IgD-negative memory B cell (primary cell): ENCODE results near the gene THSD7A. TPM values are rescaled to one million over a fixed set of nuclear protein-coding genes. Genes with fewer than 3 reads are reported as not detected.

Experiments
- H3K27ac Mint-ChIP-seq, 3 donors: one replicate each; pipeline ENCODE4 v1.8.0; 2020 to 2022; ENCODE audit warnings: mild to moderate bottlenecking in 3 of 3, mixed read lengths in 3 of 3, moderate library complexity in 1 of 3
- H3K27me3 Mint-ChIP-seq: one replicate; pipeline ENCODE4 v1.8.0; 2021; ENCODE audit warnings: mixed read lengths
- H3K36me3 Mint-ChIP-seq: one replicate; pipeline ENCODE4 v1.8.0; 2020; ENCODE audit warnings: mild to moderate bottlenecking, mixed read lengths
- H3K4me1 Mint-ChIP-seq, 3 donors: one replicate each; pipeline ENCODE4 v1.8.0; 2020 to 2022; ENCODE audit warnings: mixed read lengths in 3 of 3, mild to moderate bottlenecking in 1 of 3
- H3K4me3 Mint-ChIP-seq, 4 donors: one replicate each; pipeline ENCODE4 v1.8.0; 2020 to 2022; ENCODE audit warnings: mild to moderate bottlenecking in 4 of 4, mixed read lengths in 4 of 4, moderate library complexity in 3 of 4
- H3K9me3 Mint-ChIP-seq, 3 donors: one replicate each; pipeline ENCODE4 v1.8.0; 2020 to 2021; ENCODE audit warnings: mixed read lengths in 3 of 3, mild to moderate bottlenecking in 1 of 3
- polyA plus RNA-seq: library from polyadenylated mRNA; unstranded; fragments of 300-500 nt; fragmentation: Illumina TruSeq; gene quantifications from one replicate; pipeline ENCODE4 v1.2.3, GENCODE V29; 2021

THSD7A gene
- polyA plus RNA-seq, 1 donor from 2014 or later: not detected

DNA sequence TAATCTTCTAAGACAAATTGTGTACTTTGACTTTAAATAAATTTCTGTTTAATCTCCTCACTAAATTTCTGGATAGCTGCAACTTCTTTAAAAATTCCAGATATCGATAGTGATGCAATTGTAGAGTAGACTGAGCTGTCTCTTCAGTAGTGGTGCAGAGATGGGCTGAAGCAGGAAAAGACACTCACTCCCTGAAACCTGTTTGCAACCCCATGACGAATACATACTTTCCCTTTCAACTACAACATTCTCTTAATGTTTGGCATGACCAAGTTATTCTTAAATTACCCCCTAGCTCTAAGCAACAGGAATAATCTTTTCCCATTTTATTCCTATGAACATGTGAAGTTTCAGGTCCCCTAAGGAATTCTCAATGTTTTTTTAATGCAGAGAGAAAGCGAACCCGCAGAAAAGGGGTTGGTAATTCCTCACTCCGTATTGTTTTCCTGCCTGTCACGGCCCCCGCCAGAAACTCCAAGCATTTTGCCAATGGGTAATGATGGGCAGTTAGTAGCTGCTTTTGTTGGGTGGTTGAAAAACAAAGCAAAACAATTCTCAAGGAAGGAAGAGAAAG lies 1.3 kb downstream of the THSD7A start:
- Mint-ChIP-seq H3K4me1 (peaks cover 3 to 10% (median 10%) of the 10 kb centered on the region in 3 donors), H3K9me3 (peaks cover 0 to 2% (median 0%) of the 10 kb centered on the region in 3 donors), H3K27me3 (peaks cover 20% of the 10 kb centered on the region), H3K36me3 (no peaks in the 10 kb centered on the region), H3K27ac (no peak overlapping the region), H3K4me3 (no peak overlapping the region)

DNA sequence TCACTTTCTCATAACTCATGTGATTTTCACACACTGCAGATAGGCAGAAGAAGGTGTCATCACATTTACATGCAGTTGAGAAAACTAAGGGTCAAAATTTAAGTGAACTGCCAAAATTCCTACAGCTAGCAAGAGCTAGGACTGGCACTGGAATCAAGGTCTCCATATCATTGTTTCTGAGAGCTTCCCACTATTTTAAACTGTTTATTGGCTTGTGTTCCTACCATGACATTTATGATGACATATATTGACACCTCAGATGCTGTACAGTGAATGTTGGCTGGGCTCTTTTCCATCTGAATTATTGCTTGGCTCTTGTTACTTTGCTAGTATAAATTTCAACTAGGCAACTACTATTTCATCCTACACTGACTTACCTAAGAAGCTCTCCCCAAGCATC lies 2.0 kb downstream of the THSD7A start:
- Mint-ChIP-seq H3K4me3 (no peak overlapping the region), H3K4me1 (peaks cover 3 to 10% (median 10%) of the 10 kb centered on the region in 3 donors), H3K27ac (no peak overlapping the region), H3K27me3 (peaks cover 20% of the 10 kb centered on the region), H3K36me3 (no peaks in the 10 kb centered on the region), H3K9me3 (peaks cover 0 to 2% (median 0%) of the 10 kb centered on the region in 3 donors)

DNA sequence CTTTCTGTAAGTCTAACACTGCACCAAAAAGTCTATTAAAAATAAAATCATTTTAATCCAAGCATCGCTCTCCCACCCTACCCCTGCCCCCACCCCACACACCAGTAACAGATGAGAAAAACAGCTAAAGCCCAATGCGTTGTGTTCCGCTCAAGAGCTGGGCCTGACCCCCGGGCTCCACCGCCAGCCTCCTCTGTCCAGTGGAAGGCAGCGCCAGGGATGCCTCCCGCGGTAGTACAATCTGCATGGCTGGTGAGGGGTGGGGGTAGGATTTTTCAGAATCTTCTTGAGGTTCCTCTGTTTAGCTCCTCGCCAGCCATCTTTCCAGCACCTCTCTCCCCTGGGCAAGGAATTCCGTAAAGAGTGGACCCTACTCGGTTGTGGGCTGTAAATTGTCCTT lies 12.1 kb downstream of the THSD7A start:
- H3K27ac Mint-ChIP-seq: no peak overlapping the region
- H3K4me1 Mint-ChIP-seq: peaks cover 0 to 2% (median 0%) of the 10 kb centered on the region in 3 donors
- no peak overlapping the region for H3K4me3 Mint-ChIP-seq
- H3K9me3 Mint-ChIP-seq: peaks cover 0 to 5% (median 0%) of the 10 kb centered on the region in 3 donors
- no peaks in the 10 kb centered on the region for H3K27me3 Mint-ChIP-seq
- H3K36me3 Mint-ChIP-seq: no peaks in the 10 kb centered on the region

DNA sequence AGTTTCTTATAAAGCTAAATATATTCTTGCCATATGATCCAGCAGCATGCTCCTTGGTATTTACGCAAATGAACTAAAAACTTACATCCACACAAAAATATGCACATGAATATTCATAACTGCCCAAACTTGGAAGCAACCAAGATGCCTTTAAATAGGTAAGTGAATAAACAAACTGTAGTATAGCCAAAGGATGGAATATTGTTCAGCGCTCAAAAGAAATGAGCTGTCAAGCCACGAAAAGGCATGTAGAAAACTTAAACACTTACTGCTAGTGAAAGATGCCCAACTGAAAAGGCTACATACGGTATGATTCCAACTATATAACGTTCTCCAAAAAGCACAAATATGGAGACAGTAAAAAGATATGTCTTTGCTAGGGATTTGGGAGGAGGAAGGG lies 12.7 kb downstream of the THSD7A start:
- Mint-ChIP-seq H3K27me3 (no peaks in the 10 kb centered on the region), H3K36me3 (no peaks in the 10 kb centered on the region), H3K4me1 (peaks cover 0 to 2% (median 0%) of the 10 kb centered on the region in 3 donors), H3K27ac (no peak overlapping the region), H3K9me3 (peaks cover 0 to 5% (median 0%) of the 10 kb centered on the region in 3 donors), H3K4me3 (no peak overlapping the region)

DNA sequence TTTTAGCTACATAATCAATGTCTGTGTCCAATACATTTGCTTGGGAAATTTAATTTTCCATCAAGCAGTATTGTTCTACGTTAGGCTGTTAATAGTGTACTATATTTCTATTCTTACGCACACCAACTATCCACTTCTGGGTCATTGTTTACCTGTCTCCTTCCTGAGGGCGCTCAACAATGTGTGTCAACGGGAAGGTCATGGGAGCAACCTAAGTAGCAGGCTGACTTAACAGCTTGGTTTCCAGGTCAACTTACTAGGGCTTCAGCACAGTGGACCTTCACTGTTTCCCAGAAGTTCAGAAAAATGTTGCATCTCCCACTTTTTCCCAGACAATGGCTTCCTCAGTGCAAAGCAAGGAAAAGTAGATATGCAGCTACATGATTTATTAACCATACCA lies 13.7 kb downstream of the THSD7A start:
- Mint-ChIP-seq H3K27ac (no peak overlapping the region), H3K4me3 (no peak overlapping the region), H3K27me3 (no peaks in the 10 kb centered on the region), H3K4me1 (peaks cover 0 to 2% (median 0%) of the 10 kb centered on the region in 3 donors), H3K9me3 (peaks cover 0 to 5% (median 0%) of the 10 kb centered on the region in 3 donors), H3K36me3 (no peaks in the 10 kb centered on the region)

DNA sequence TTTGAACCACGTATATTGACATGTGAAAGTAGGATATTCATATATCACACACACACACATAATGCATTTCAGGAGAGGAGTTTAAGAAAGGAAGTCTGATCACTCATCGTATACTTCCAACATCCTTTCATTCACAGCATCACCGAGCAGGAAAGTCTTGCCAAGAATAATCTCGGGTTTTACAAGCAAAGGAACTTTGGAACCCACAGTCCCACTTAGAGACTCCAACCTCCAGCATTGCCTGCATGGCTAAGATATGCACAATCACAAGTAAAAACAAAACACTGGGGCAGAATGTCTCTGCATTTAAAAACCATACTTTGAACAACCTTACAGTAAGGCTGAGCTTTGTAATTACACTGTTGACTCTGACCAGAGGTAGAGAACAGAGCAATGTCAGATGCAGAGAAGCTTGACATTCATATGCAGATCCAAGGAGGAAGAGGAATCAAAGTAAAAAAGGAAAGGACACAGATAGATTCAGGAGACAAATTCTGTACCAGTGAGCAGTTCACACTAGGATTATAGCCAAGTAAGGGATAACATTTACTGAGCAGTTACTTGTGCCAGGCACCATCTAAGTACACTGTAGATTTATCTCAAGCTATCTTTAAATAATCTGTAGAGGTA lies 14.8 kb downstream of the THSD7A start:
- peaks cover 0 to 5% (median 0%) of the 10 kb centered on the region in 3 donors for H3K9me3 Mint-ChIP-seq
- no peak overlapping the region for H3K27ac Mint-ChIP-seq
- H3K36me3 Mint-ChIP-seq: no peaks in the 10 kb centered on the region
- H3K27me3 Mint-ChIP-seq: no peaks in the 10 kb centered on the region
- no peak overlapping the region for H3K4me3 Mint-ChIP-seq
- peaks cover 0 to 2% (median 0%) of the 10 kb centered on the region in 3 donors for H3K4me1 Mint-ChIP-seq

DNA sequence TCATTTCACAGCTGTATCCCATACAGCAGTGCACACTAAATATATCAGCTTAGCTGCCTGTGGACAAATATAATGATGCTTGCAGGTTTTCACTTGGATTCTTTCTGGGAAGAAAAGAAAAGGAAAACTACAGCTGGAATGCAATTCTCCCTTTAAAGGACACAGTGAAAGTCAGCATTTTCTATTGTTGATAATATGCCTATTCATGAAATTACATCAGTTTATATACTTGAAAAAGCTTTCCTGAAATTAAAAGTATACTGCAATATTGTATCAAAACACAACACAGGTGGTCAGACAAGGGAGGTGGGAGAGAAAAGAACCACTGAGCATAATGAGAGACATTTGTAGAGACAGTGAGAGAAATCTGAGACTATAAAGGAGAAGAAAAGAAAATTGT lies 20.3 kb downstream of the THSD7A start:
- no peaks in the 10 kb centered on the region for H3K9me3 Mint-ChIP-seq
- no peak overlapping the region for H3K4me3 Mint-ChIP-seq
- H3K27me3 Mint-ChIP-seq: no peaks in the 10 kb centered on the region
- no peaks in the 10 kb centered on the region for H3K4me1 Mint-ChIP-seq
- H3K27ac Mint-ChIP-seq: no peak overlapping the region
- no peaks in the 10 kb centered on the region for H3K36me3 Mint-ChIP-seq

DNA sequence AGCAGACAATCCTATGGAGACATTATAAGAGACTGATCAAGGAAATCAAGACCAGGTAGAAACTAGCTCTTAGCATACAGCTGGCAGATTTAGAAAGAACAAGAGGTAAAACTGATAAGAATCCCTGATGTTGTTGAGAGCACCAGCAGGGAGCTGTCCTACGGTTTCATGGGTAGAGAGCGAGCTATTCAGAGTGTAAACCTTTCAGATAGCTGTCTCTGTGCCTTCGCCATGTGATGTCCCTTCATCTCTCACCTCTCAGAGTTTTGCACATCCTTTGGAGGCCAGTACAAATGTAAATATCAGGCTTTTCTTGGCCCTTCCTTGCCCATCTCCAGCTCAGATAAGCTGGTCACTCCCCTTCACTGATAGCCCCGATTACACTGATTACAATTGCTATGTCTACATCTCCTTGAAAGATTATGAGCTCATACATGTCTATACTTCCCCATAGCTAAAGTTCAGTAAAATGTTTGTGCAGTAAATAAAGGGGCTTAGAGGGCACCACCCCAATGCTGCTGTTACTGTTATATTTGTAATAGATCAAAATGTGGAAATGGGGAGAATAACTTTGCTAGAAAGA lies 21.9 kb downstream of the THSD7A start:
- H3K36me3 Mint-ChIP-seq: no peaks in the 10 kb centered on the region

DNA sequence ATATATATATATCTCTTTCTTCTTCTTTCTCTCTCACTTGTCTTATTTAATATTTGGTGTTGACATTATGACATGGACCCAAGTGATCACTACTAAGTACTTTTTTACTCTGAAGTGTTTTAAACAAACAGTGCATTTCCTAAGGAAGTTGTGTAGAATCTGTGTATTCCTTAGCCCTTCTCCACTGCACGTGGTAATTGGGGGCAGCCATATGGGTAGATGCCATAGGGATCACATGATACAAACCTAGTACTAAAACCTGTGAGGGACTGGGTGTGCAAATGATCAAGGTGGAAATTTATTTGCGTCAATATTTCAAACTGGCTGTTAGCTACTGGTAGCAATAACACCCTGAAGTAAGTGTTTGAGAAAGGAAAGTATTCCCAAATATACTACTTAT lies 25.0 kb downstream of the THSD7A start:
- H3K9me3 Mint-ChIP-seq: no peaks in the 10 kb centered on the region
- H3K36me3 Mint-ChIP-seq: no peaks in the 10 kb centered on the region
- H3K27ac Mint-ChIP-seq: no peak overlapping the region
- no peaks in the 10 kb centered on the region for H3K4me1 Mint-ChIP-seq
- no peaks in the 10 kb centered on the region for H3K27me3 Mint-ChIP-seq
- H3K4me3 Mint-ChIP-seq: no peak overlapping the region

More for the DNA sequence above, 21.9 kb downstream of the THSD7A start:
- Mint-ChIP-seq H3K27ac (no peak overlapping the region), H3K4me1 (no peaks in the 10 kb centered on the region), H3K9me3 (no peaks in the 10 kb centered on the region), H3K27me3 (no peaks in the 10 kb centered on the region), H3K4me3 (no peak overlapping the region)

DNA sequence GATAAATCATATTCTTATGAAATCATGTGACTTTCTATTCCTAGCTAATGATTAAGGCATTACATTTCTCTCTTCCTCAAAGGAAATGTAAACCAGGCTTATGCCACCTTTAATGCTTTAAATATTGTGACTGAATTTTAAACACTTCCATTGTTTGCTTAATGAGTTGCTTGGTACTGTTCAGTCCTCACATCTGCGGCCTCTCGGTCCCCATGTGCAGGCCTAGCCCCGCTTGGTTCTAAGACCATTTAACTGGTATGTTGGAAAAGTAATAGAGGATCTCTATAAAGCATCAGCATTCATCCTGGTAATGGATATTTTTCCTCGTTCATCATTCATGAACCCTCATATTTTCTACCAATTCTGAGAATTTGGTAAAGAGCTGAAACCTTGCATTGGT lies 27.4 kb downstream of the THSD7A start:
- Mint-ChIP-seq H3K36me3 (no peaks in the 10 kb centered on the region), H3K27ac (no peak overlapping the region), H3K9me3 (peaks cover 0 to 2% (median 0%) of the 10 kb centered on the region in 3 donors), H3K27me3 (no peaks in the 10 kb centered on the region), H3K4me3 (no peak overlapping the region), H3K4me1 (no peaks in the 10 kb centered on the region)

DNA sequence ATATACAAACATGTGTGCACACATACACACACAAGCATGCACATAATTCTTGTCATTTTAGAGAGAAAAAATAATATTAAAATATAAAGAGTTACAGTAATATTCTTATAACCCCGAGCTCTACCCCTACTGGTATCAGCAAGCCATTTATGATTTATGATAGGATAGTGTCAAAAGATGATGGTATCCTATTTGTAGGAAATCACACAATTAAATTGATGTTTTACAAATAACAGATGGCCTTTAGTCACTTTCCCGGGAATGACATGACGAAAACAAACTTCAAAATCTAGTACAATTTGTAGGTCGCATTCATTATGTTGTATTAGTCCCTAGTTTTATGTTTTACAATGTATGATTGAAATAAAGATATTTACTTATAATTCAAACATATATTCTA lies 36.8 kb downstream of the THSD7A start:
- no peak overlapping the region for H3K27ac Mint-ChIP-seq

DNA sequence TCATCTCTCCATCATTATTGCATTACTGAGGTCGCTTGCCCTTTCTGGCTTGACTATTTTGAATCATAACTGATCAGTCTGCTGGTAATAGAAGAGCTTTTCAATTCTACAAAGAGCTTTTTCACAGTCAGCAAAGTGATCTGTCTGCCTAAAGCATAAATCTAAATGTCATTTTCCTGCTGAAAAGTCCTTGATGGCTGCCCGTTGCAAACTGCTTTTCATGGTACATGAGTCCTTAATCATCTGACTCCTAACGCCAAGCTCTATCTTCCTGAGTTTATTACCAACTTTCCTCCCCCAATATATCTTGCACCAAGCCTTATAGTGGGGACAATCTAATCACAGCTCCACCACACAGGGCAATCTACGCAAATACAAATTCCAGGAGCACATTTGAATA lies 39.8 kb downstream of the THSD7A start:
- peaks cover 0 to 2% (median 0%) of the 10 kb centered on the region in 3 donors for H3K9me3 Mint-ChIP-seq
- no peaks in the 10 kb centered on the region for H3K27me3 Mint-ChIP-seq
- no peak overlapping the region for H3K4me3 Mint-ChIP-seq
- no peak overlapping the region for H3K27ac Mint-ChIP-seq
- H3K36me3 Mint-ChIP-seq: no peaks in the 10 kb centered on the region
- no peaks in the 10 kb centered on the region for H3K4me1 Mint-ChIP-seq

More for the DNA sequence above, 36.8 kb downstream of the THSD7A start:
- Mint-ChIP-seq H3K4me3 (no peak overlapping the region), H3K27me3 (no peaks in the 10 kb centered on the region), H3K9me3 (peaks cover 0 to 2% (median 0%) of the 10 kb centered on the region in 3 donors), H3K4me1 (no peaks in the 10 kb centered on the region), H3K36me3 (no peaks in the 10 kb centered on the region)

DNA sequence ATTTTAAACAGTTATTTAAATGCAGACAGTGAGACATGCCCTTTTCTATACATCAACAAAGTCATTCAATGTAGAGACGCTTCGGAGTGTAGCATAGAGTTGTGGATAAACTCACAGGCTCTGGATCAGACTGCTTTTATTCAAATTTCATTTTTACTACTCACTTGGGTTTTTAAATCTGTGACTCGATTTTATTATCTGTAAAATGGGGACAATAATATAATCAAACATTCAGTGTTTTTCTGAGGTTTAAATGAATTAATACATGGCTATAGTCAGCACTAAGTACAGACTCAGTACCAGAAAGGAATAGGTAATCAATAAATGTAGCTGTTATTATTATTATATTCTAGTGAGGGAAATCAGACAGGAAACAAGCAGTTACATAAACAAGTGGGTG lies 43.4 kb downstream of the THSD7A start:
- no peaks in the 10 kb centered on the region for H3K36me3 Mint-ChIP-seq
- H3K27me3 Mint-ChIP-seq: no peaks in the 10 kb centered on the region
- no peak overlapping the region for H3K4me3 Mint-ChIP-seq
- no peak overlapping the region for H3K27ac Mint-ChIP-seq
- H3K4me1 Mint-ChIP-seq: no peaks in the 10 kb centered on the region
- H3K9me3 Mint-ChIP-seq: peaks cover 0 to 2% (median 0%) of the 10 kb centered on the region in 3 donors

DNA sequence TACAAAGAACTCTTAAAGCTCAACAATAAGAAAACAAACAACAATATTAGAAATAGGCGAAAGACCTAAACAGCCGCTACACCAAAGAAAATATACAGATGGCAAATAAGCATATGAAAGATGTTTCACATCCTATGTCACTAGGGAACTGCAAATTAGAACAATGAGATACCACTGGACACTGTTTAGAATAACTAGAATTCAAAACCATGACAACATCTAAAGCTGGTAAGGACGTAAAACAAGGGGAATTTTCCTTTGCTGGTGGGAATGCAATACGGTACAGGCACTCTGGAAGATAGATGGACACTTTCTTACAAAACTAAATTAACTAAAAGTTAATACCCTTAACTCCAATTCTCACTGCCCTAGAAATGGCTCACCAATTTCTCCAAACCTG lies 44.5 kb downstream of the THSD7A start:
- Mint-ChIP-seq H3K9me3 (peaks cover 0 to 2% (median 0%) of the 10 kb centered on the region in 3 donors), H3K27ac (no peak overlapping the region), H3K4me1 (no peaks in the 10 kb centered on the region), H3K27me3 (no peaks in the 10 kb centered on the region), H3K36me3 (no peaks in the 10 kb centered on the region), H3K4me3 (no peak overlapping the region)

DNA sequence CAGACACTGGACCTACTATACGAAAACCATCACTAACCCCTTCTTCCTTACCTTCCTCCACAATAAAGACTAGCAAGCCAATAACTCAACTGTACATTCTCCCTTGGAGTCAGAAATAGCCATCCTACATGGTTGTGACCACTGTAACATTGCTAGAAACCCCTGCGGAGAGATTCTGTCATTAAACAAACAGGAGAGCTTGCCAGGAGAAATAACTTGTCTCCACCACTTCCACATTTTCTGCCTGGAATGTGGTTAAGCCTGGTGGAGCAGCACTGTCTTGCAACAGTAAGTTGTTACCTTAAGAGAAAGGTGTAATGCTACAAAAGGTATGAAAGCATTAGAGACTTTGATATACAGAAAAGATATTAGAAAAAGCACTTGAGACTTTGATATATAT lies 45.8 kb downstream of the THSD7A start:
- H3K4me3 Mint-ChIP-seq: no peak overlapping the region
- H3K36me3 Mint-ChIP-seq: no peaks in the 10 kb centered on the region
- H3K27me3 Mint-ChIP-seq: no peaks in the 10 kb centered on the region
- H3K4me1 Mint-ChIP-seq: no peaks in the 10 kb centered on the region
- no peak overlapping the region for H3K27ac Mint-ChIP-seq
- no peaks in the 10 kb centered on the region for H3K9me3 Mint-ChIP-seq
